Measurements from ENCODE around the gene MAEL. TPM values are rescaled to one million over a fixed set of nuclear protein-coding genes. Genes with fewer than 3 reads are reported as not detected.

MAEL gene
- polyA plus RNA-seq, 1 of the 3 experiments (the other 2 are of a cell fraction), result not detected

GRCh38 chr1:166972193-166972592 is 16.9 kb upstream of the MAEL start:
- ChIA-PET POLR2A (no interaction called here), CTCF (interaction anchor here (3.2 kb wide), 1 partner anchor 62 kb away, joined by 17 read pairs; no protein-coding TSS in a partner anchor)
- Histone ChIP-seq H3K4me1 (ENCODE audit: control insufficient read depth in 1 of 2, insufficient read depth in 2 of 2, low read depth in 1 of 2, low read length in 1 of 2) (peaks cover 0 to 7% of the 10 kb centered on the region in 2 experiments; a peak in 1 of 4 replicates), H3K9ac (no peak overlapping the region), H3F3A (replicated peaks; ENCODE audit: insufficient read depth) (no peaks in the 10 kb centered on the region), H2AFZ (ENCODE audit: low read depth) (no peak overlapping the region), H3K27me3 (ENCODE audit: insufficient read depth) (peaks cover 40% of the 10 kb centered on the region), H3K27ac (ENCODE audit: low read depth in 2 of 2, low read length in 1 of 2) (no peak overlapping the region), H3K36me3 (replicated peaks in 1 of 2; ENCODE audit: control insufficient read depth in 1 of 2, insufficient read depth in 2 of 2, low read length in 1 of 2) (no peaks in the 10 kb centered on the region), H4K20me1 (ENCODE audit: insufficient read depth) (no peaks in the 10 kb centered on the region), H3K4me3 (ENCODE audit: low read depth in 2 of 2, low read length in 1 of 2) (no peak overlapping the region), H3K79me2 (ENCODE audit: insufficient read depth) (no peaks in the 10 kb centered on the region), H3K9me3 (no peaks in the 10 kb centered on the region), H3K4me2 (no peak overlapping the region), H3K9me2 (no peaks in the 10 kb centered on the region)
- TF ChIP-seq RFX5 (IDR thresholded peaks at IDR 0.05; ENCODE audit: low read length) (no peak), USF2 (IDR thresholded peaks at IDR 0.05; ENCODE audit: borderline replicate concordance, low read depth, low read length) (no peak), EZH2phosphoT487 (IDR thresholded peaks at IDR 0.05; ENCODE audit: borderline replicate concordance, low read depth) (no peak), MAX (IDR thresholded peaks at IDR 0.05; ENCODE audit: low read depth) (no peak), GATA2 (CRISPR knock-in tag; IDR thresholded peaks at IDR 0.05) (no peak), FOXJ3 (CRISPR knock-in tag; IDR thresholded peaks at IDR 0.05) (no peak), MXI1 (IDR thresholded peaks at IDR 0.05; ENCODE audit: low read depth, low read length) (no peak), JUND (IDR thresholded peaks at IDR 0.05) (no peak), SMC3 (IDR thresholded peaks at IDR 0.05; ENCODE audit: low read depth, low read length) (no peak), RXRA (IDR thresholded peaks at IDR 0.05; ENCODE audit: borderline replicate concordance, low read depth) (no peak), REST (IDR thresholded peaks at IDR 0.05; ENCODE audit: low read depth, low read length) (no peak), NRF1 (IDR thresholded peaks at IDR 0.05; ENCODE audit: low read depth, low read length) (no peak), NFIC (IDR thresholded peaks at IDR 0.05; ENCODE audit: borderline replicate concordance) (no peak), RAD21 (IDR thresholded peaks at IDR 0.05; ENCODE audit: low read length) (no peak), CHD2 (IDR thresholded peaks at IDR 0.05; ENCODE audit: low read length, partially characterized antibody) (no peak), ELF1 (IDR thresholded peaks at IDR 0.05) (no peak), SIN3A (IDR thresholded peaks at IDR 0.05; ENCODE audit: borderline replicate concordance, low read depth, low read length) (no peak), GABPA (IDR thresholded peaks at IDR 0.05; ENCODE audit: low read depth) (no peak)
- TF ChIP-seq, protein P1, sequence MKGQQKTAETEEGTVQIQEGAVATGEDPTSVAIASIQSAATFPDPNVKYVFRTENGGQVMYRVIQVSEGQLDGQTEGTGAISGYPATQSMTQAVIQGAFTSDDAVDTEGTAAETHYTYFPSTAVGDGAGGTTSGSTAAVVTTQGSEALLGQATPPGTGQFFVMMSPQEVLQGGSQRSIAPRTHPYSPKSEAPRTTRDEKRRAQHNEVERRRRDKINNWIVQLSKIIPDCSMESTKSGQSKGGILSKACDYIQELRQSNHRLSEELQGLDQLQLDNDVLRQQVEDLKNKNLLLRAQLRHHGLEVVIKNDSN (IDR thresholded peaks at IDR 0.05; ENCODE audit: borderline replicate concordance, low read depth), result no peak
- TF ChIP-seq, protein P2, sequence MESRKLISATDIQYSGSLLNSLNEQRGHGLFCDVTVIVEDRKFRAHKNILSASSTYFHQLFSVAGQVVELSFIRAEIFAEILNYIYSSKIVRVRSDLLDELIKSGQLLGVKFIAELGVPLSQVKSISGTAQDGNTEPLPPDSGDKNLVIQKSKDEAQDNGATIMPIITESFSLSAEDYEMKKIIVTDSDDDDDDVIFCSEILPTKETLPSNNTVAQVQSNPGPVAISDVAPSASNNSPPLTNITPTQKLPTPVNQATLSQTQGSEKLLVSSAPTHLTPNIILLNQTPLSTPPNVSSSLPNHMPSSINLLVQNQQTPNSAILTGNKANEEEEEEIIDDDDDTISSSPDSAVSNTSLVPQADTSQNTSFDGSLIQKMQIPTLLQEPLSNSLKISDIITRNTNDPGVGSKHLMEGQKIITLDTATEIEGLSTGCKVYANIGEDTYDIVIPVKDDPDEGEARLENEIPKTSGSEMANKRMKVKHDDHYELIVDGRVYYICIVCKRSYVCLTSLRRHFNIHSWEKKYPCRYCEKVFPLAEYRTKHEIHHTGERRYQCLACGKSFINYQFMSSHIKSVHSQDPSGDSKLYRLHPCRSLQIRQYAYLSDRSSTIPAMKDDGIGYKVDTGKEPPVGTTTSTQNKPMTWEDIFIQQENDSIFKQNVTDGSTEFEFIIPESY (IDR thresholded peaks at IDR 0.05; ENCODE audit: borderline replicate concordance, low read depth), result no peak
- 9% methylated on average over 3 of the region's 3 CpGs for WGBS (ENCODE audit: low lambda C conversion rate)
- no peak for DNase-seq

Measured in SK-N-SH (cell line).